SK-N-SH (cell line): ENCODE results near the gene NOB1. TPM values are rescaled to one million over a fixed set of nuclear protein-coding genes. Genes with fewer than 3 reads are reported as not detected.

Experiments
- CTCF ChIA-PET: fragments of 300-600, 350-600 bp; formaldehyde crosslinking; extraction: SDS; loops from one replicate; lab custom pipeline; 2021; lab: Yijun Ruan, JAX
- POLR2A ChIA-PET: fragments of 350-600 bp; sonication (Branson Sonifier 250); formaldehyde crosslinking; extraction: SDS; loops from one replicate; lab custom pipeline; 2020; ENCODE audit warnings: antibody characterized with exemption, inconsistent platforms; lab: Yijun Ruan, JAX
- DNase-seq: peaks from one replicate; pipeline ENCODE4 v3.0.0; 2012
- H2AFZ ChIP-seq: fragments of 200-600 bp; sonication (generic); 2 replicates; pipeline ENCODE4 v1.8.1; 2016; ENCODE audit warnings: antibody characterized with exemption, mild to moderate bottlenecking, low read depth
- H3F3A ChIP-seq: fragments of 200-600 bp; sonication (generic); replicated peaks from 2 replicates; pipeline ENCODE3; 2016; ENCODE audit warnings: antibody characterized with exemption, mild to moderate bottlenecking; ENCODE audit not compliant: insufficient read depth
- H3K27ac ChIP-seq, 2 experiments: fragments of 200-500 bp in 1 of 2; fragments of 200-600 bp in 1 of 2; sonication (Bioruptor generic) in 1 of 2; sonication (generic), shearing (Covaris generic) in 1 of 2; 2 replicates each; pipeline versions ENCODE4 v1.5.1 to v1.6.1; 2014 to 2016; ENCODE audit warnings: low read depth in 2 of 2, inconsistent platforms in 1 of 2, low read length in 1 of 2, mild to moderate bottlenecking in 1 of 2, mixed read lengths in 1 of 2
- H3K27me3 ChIP-seq: fragments of 200-600 bp; sonication (generic), shearing (Covaris generic); 2 replicates; pipeline ENCODE4 v1.6.1; 2016; ENCODE audit warnings: mixed run types; ENCODE audit not compliant: insufficient read depth
- H3K36me3 ChIP-seq, 2 experiments: fragments of 200-500 bp in 1 of 2; fragments of 200-600 bp in 1 of 2; sonication (Bioruptor generic) in 1 of 2; sonication (generic) in 1 of 2; replicated peaks in 1 of 2; 2 replicates each; pipeline versions ENCODE3 to v1.5.1; 2014 to 2016; ENCODE audit warnings: low read length in 1 of 2, mild to moderate bottlenecking in 1 of 2; ENCODE audit not compliant: insufficient read depth in 2 of 2, control insufficient read depth in 1 of 2
- H3K4me1 ChIP-seq, 2 experiments: fragments of 200-500 bp in 1 of 2; fragments of 200-600 bp in 1 of 2; sonication (Bioruptor generic) in 1 of 2; sonication (generic), shearing (Covaris generic) in 1 of 2; 2 replicates each; pipeline versions ENCODE4 v1.5.1 to v1.6.1; 2014 to 2016; ENCODE audit warnings: low read depth in 1 of 2, low read length in 1 of 2, mixed run types in 1 of 2; ENCODE audit not compliant: insufficient read depth in 2 of 2, control insufficient read depth in 1 of 2
- H3K4me2 ChIP-seq: fragments of 200-600 bp; sonication (generic), shearing (Covaris generic); 2 replicates; pipeline ENCODE4 v1.6.1; 2017; ENCODE audit warnings: mixed run types
- H3K4me3 ChIP-seq, 2 experiments: fragments of 200-500 bp in 1 of 2; fragments of 200-600 bp in 1 of 2; sonication (Bioruptor generic) in 1 of 2; sonication (generic), shearing (Covaris generic) in 1 of 2; 2 replicates each; pipeline versions ENCODE4 v1.5.1 to v1.8.1; 2014 to 2016; ENCODE audit warnings: low read depth in 2 of 2, inconsistent platforms in 1 of 2, low read length in 1 of 2, mild to moderate bottlenecking in 1 of 2, mixed read lengths in 1 of 2, moderate library complexity in 1 of 2
- H3K79me2 ChIP-seq: fragments of 200-600 bp; sonication (generic); 2 replicates; pipeline ENCODE4 v1.8.1; 2017; ENCODE audit warnings: mild to moderate bottlenecking; ENCODE audit not compliant: insufficient read depth
- H3K9ac ChIP-seq: fragments of 200-600 bp; sonication (generic); 2 replicates; pipeline ENCODE4 v1.6.1; 2017; ENCODE audit warnings: mixed run types
- H3K9me2 ChIP-seq: fragments of 200-600 bp; sonication (generic); 2 replicates; pipeline ENCODE4 v1.6.1; 2017; ENCODE audit warnings: mixed run types
- H3K9me3 ChIP-seq: fragments of 200-600 bp; sonication (generic); 2 replicates; pipeline ENCODE4 v1.6.1; 2017; ENCODE audit warnings: mixed run types, mild to moderate bottlenecking, moderate library complexity
- H4K20me1 ChIP-seq: fragments of 200-600 bp; sonication (generic); 2 replicates; pipeline ENCODE4 v1.6.1; 2017; ENCODE audit warnings: mild to moderate bottlenecking, mixed run types; ENCODE audit not compliant: insufficient read depth
- CHD2 ChIP-seq: fragments of 150-350 bp; IDR thresholded peaks from 2 replicates; pipeline ENCODE4 v1.6.1; 2018; ENCODE audit warnings: low read length; ENCODE audit not compliant: partially characterized antibody
- ELF1 ChIP-seq: IDR thresholded peaks from 2 replicates; pipeline ENCODE4 v1.4.0; 2012
- EZH2phosphoT487 ChIP-seq: fragments of 200-600 bp; sonication (generic); IDR thresholded peaks from 2 replicates; pipeline ENCODE4 v1.6.1; 2017; ENCODE audit warnings: low read depth, mixed run types, mild to moderate bottlenecking, antibody characterized with exemption, moderate library complexity, borderline replicate concordance
- FOSL2 ChIP-seq: IDR thresholded peaks from 2 replicates; pipeline ENCODE4 v1.4.0; 2012; ENCODE audit warnings: low read depth, mild to moderate bottlenecking, moderate library complexity, borderline replicate concordance
- FOXM1 ChIP-seq: IDR thresholded peaks from 2 replicates; pipeline ENCODE4 v1.4.0; 2012; ENCODE audit warnings: low read depth, mild to moderate bottlenecking
- JUND ChIP-seq: IDR thresholded peaks from 2 replicates; pipeline ENCODE4 v1.4.0; 2012
- MAX ChIP-seq: IDR thresholded peaks from 2 replicates; pipeline ENCODE4 v1.4.0; 2012; ENCODE audit warnings: low read depth
- MXI1 ChIP-seq: IDR thresholded peaks from 2 replicates; pipeline ENCODE4 v1.6.1; 2012; ENCODE audit warnings: mild to moderate bottlenecking, low read depth, low read length, improper control_type of control experiment
- POLR2AphosphoS5 ChIP-seq: IDR thresholded peaks from 2 replicates; pipeline ENCODE4 v1.6.1; 2012; ENCODE audit warnings: low read depth, low read length
- RAD21 ChIP-seq: IDR thresholded peaks from 2 replicates; pipeline ENCODE4 v1.6.1; 2012; ENCODE audit warnings: mild to moderate bottlenecking, low read length
- RXRA ChIP-seq: IDR thresholded peaks from 2 replicates; pipeline ENCODE4 v1.4.0; 2012; ENCODE audit warnings: low read depth, mild to moderate bottlenecking, borderline replicate concordance
- SIN3A ChIP-seq: IDR thresholded peaks from 2 replicates; pipeline ENCODE4 v1.6.1; 2012; ENCODE audit warnings: low read depth, mild to moderate bottlenecking, low read length, moderate library complexity, borderline replicate concordance
- TCF12 ChIP-seq: IDR thresholded peaks from 2 replicates; pipeline ENCODE4 v1.4.0; 2012
- TEAD4 ChIP-seq: IDR thresholded peaks from 2 replicates; pipeline ENCODE4 v1.4.0; 2012; ENCODE audit warnings: mild to moderate bottlenecking, borderline replicate concordance; ENCODE audit not compliant: insufficient read depth
- YY1 ChIP-seq: IDR thresholded peaks from 2 replicates; pipeline ENCODE4 v1.4.0; 2012; ENCODE audit warnings: low read depth, mild to moderate bottlenecking
- WGBS: methylation state at CpG from one replicate; pipeline ENCODE4 v1.1.6; 2017; ENCODE audit warnings: low lambda C conversion rate; 5-methylcytosine and 5-hydroxymethylcytosine counted together
- polyA plus RNA-seq, 3 experiments: library from polyadenylated mRNA; depleted of rRNA; stranded (reverse); fragments of >200 nt; gene quantifications; 2 replicates each; pipeline ENCODE4 v1.2.3, GENCODE V29; 2012
- TF ChIP-seq, protein P1 (sequence below): fragments of 200-600 bp; sonication (generic); IDR thresholded peaks from 2 replicates; pipeline ENCODE4 v1.6.1; 2017; ENCODE audit warnings: antibody characterized with exemption, mild to moderate bottlenecking, moderate library complexity
- TF ChIP-seq, protein P2 (sequence below): IDR thresholded peaks from 2 replicates; pipeline ENCODE4 v1.4.0; 2012; ENCODE audit warnings: low read depth, borderline replicate concordance
- TF ChIP-seq, protein P3 (sequence below): fragments of 150-350 bp; IDR thresholded peaks from 2 replicates; pipeline ENCODE4 v1.6.1; 2016; ENCODE audit warnings: mild to moderate bottlenecking, low read depth, low read length
- TF ChIP-seq, protein P4 (sequence below): fragments of 150-350 bp; IDR thresholded peaks from 2 replicates; pipeline ENCODE4 v1.6.1; 2017; ENCODE audit warnings: antibody characterized with exemption, low read length, low read depth, borderline replicate concordance

NOB1 gene
- polyA plus RNA-seq, 1 of the 3 experiments (the other 2 are of a cell fraction), result 86.3 TPM

DNA sequence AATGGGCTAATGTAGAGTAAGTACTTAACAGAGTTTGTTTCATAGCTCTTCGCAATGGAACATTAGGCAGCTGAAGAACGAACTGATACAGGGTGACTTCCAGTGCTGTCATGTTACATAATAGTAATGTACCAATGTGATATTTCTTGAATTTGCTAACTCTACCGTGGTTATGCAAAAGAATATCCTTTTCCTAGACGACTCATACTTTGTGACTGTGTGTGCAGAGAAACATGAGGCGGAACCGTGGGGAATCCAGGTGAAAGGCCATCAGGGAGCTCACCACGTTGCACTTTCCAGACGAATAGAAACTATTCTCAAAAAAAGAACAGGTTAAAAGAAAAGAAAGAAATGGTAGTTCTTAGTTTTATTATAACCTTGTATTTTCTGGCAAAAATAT is 13.2 kb downstream of the NOB1 start:
- H3K9ac ChIP-seq, result no peak overlapping the region
- POLR2A ChIA-PET, result interaction anchor here (1.0 to 1.6 kb wide), 3 partner anchors 13 to 15 kb away, joined by 3 to 6 read pairs (median 4); partner anchors contain the start of genes NOB1 and NQO1
- WGBS, result 64% methylated on average over 8 of the region's 8 CpGs

GRCh38 chr16:69732101-69732500 is 22.6 kb downstream of the NOB1 start:
- Histone ChIP-seq H3F3A (peaks cover 5% of the 10 kb centered on the region), H3K36me3 (no peaks in the 10 kb centered on the region), H2AFZ (no peak overlapping the region), H3K4me1 (peaks cover 9% of the 10 kb centered on the region in 2 experiments; a peak in 2 of 4 replicates), H3K9ac (no peak overlapping the region), H3K4me2 (no peak overlapping the region), H3K9me3 (no peaks in the 10 kb centered on the region), H3K9me2 (no peaks in the 10 kb centered on the region), H3K79me2 (peaks cover 9% of the 10 kb centered on the region; the same call in 1 of the 2 replicates), H3K27ac (no peak overlapping the region), H3K4me3 (no peak overlapping the region), H4K20me1 (no peaks in the 10 kb centered on the region), H3K27me3 (no peaks in the 10 kb centered on the region)
- DNase-seq, result no peak
- 92% methylated on average over 6 of the region's 6 CpGs for WGBS
- no peak for TF ChIP-seq TCF12
- no peak for TF ChIP-seq SIN3A
- TF ChIP-seq, protein P1, sequence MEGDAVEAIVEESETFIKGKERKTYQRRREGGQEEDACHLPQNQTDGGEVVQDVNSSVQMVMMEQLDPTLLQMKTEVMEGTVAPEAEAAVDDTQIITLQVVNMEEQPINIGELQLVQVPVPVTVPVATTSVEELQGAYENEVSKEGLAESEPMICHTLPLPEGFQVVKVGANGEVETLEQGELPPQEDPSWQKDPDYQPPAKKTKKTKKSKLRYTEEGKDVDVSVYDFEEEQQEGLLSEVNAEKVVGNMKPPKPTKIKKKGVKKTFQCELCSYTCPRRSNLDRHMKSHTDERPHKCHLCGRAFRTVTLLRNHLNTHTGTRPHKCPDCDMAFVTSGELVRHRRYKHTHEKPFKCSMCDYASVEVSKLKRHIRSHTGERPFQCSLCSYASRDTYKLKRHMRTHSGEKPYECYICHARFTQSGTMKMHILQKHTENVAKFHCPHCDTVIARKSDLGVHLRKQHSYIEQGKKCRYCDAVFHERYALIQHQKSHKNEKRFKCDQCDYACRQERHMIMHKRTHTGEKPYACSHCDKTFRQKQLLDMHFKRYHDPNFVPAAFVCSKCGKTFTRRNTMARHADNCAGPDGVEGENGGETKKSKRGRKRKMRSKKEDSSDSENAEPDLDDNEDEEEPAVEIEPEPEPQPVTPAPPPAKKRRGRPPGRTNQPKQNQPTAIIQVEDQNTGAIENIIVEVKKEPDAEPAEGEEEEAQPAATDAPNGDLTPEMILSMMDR, result no peak
- no peak for TF ChIP-seq POLR2AphosphoS5
- no peak for TF ChIP-seq RXRA
- TF ChIP-seq, protein P2, sequence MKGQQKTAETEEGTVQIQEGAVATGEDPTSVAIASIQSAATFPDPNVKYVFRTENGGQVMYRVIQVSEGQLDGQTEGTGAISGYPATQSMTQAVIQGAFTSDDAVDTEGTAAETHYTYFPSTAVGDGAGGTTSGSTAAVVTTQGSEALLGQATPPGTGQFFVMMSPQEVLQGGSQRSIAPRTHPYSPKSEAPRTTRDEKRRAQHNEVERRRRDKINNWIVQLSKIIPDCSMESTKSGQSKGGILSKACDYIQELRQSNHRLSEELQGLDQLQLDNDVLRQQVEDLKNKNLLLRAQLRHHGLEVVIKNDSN, result no peak
- CTCF ChIA-PET, result interaction anchor here (1.8 kb wide), 1 partner anchor 10 kb away, joined by 4 read pairs; no protein-coding TSS in a partner anchor
- POLR2A ChIA-PET, result no interaction called here

More for the DNA sequence above, 13.2 kb downstream of the NOB1 start:
- Histone ChIP-seq H3K27me3 (no peaks in the 10 kb centered on the region), H2AFZ (no peak overlapping the region), H3K4me3 (no peak overlapping the region), H3K36me3 (peaks cover 37 to 47% of the 10 kb centered on the region in 2 experiments), H3K27ac (peak overlapping the region; percentile 12 to 15; a peak in 2 of 4 replicates), H3K9me2 (no peaks in the 10 kb centered on the region), H3K79me2 (peaks cover 10% of the 10 kb centered on the region; the same call in 1 of the 2 replicates), H3K4me1 (no peaks in the 10 kb centered on the region; a peak in 1 of 4 replicates), H4K20me1 (no peaks in the 10 kb centered on the region), H3K9me3 (no peaks in the 10 kb centered on the region), H3K4me2 (no peak overlapping the region; the same call in 1 of the 2 replicates)
- CTCF ChIA-PET, result interaction anchor here (1.2 to 1.6 kb wide), 4 partner anchors 9 to 33 kb away, joined by 3 to 10 read pairs (median 4); partner anchors contain the start of gene NOB1
- no peak for DNase-seq
- TF ChIP-seq, protein P3, sequence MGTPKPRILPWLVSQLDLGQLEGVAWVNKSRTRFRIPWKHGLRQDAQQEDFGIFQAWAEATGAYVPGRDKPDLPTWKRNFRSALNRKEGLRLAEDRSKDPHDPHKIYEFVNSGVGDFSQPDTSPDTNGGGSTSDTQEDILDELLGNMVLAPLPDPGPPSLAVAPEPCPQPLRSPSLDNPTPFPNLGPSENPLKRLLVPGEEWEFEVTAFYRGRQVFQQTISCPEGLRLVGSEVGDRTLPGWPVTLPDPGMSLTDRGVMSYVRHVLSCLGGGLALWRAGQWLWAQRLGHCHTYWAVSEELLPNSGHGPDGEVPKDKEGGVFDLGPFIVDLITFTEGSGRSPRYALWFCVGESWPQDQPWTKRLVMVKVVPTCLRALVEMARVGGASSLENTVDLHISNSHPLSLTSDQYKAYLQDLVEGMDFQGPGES, result no peak
- TF ChIP-seq TEAD4, result no peak
- no peak for TF ChIP-seq FOXM1
- TF ChIP-seq JUND, result no peak
- TF ChIP-seq MAX, result no peak
- no peak for TF ChIP-seq YY1
- TF ChIP-seq, protein P4, sequence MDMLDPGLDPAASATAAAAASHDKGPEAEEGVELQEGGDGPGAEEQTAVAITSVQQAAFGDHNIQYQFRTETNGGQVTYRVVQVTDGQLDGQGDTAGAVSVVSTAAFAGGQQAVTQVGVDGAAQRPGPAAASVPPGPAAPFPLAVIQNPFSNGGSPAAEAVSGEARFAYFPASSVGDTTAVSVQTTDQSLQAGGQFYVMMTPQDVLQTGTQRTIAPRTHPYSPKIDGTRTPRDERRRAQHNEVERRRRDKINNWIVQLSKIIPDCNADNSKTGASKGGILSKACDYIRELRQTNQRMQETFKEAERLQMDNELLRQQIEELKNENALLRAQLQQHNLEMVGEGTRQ, result no peak
- TF ChIP-seq MXI1, result no peak
- TF ChIP-seq, protein P1, result no peak
- no peak for TF ChIP-seq RAD21
- no peak for TF ChIP-seq ELF1
- TF ChIP-seq FOSL2, result no peak
- TF ChIP-seq EZH2phosphoT487, result no peak
- no peak for TF ChIP-seq CHD2
- TF ChIP-seq, all 33 proteins: peak for 0
- H3F3A ChIP-seq, result peaks cover 11% of the 10 kb centered on the region
